K562 (cell line): ENCODE results near the gene DLGAP1. TPM values are rescaled to one million over a fixed set of nuclear protein-coding genes. Genes with fewer than 3 reads are reported as not detected.

Experiments
- CBFB ChIP-seq: sonication (generic); formaldehyde crosslinking; IDR thresholded peaks from 2 replicates; pipeline ENCODE4 v1.4.0; 2020; ENCODE audit warnings: mild to moderate bottlenecking, missing genetic modification reagents
- DIDO1 ChIP-seq: fragments of 450-650 bp; IDR thresholded peaks from 2 replicates; pipeline ENCODE4 v1.6.1; 2016; ENCODE audit warnings: low read depth, missing biosample characterization, missing genetic modification characterization
- ELK1 ChIP-seq: sonication (generic); formaldehyde crosslinking; IDR thresholded peaks from 2 replicates; pipeline ENCODE4 v1.8.1; 2022; ENCODE audit warnings: missing genetic modification reagents
- HDAC1 ChIP-seq, 2 experiments: fragments of 450-650 bp; IDR thresholded peaks; 2 replicates each; pipeline ENCODE4 v1.6.1; 2016 to 2017; ENCODE audit warnings: inconsistent platforms in 1 of 2, mild to moderate bottlenecking in 1 of 2, moderate library complexity in 1 of 2
- HMG20A ChIP-seq: fragments of 450-650 bp; formaldehyde crosslinking; conservative IDR thresholded peaks from 2 replicates; pipeline ENCODE4 v1.4.0; 2020; ENCODE audit warnings: mild to moderate bottlenecking, mixed read lengths
- ILK ChIP-seq: fragments of 450-650 bp; IDR thresholded peaks from 2 replicates; pipeline ENCODE4 v1.6.1; 2016; ENCODE audit warnings: missing genetic modification characterization, low read depth, mild to moderate bottlenecking, missing compliant biosample characterization, moderate library complexity, borderline replicate concordance
- NCOA2 ChIP-seq, 2 experiments: fragments of 450-650 bp; IDR thresholded peaks; 2 replicates each; pipeline ENCODE4 v1.6.1; 2018; ENCODE audit warnings: mild to moderate bottlenecking in 2 of 2, moderate library complexity in 1 of 2; ENCODE audit not compliant: partially characterized antibody in 2 of 2
- NFIC ChIP-seq: fragments of 450-650 bp; IDR thresholded peaks from 2 replicates; pipeline ENCODE4 v1.6.1; 2017; ENCODE audit warnings: mild to moderate bottlenecking, inconsistent platforms
- NR4A1 ChIP-seq, 2 experiments: fragments of 250-450 bp in 1 of 2; fragments of 450-650 bp in 1 of 2; sonication (Bioruptor Pico) in 1 of 2; IDR thresholded peaks; 2 replicates each; pipeline versions ENCODE4 v1.4.0 to v1.6.1; 2016 to 2020; ENCODE audit warnings: mild to moderate bottlenecking in 2 of 2, missing compliant biosample characterization in 1 of 2, missing genetic modification characterization in 1 of 2, moderate library complexity in 1 of 2
- PHF8 ChIP-seq: fragments of 200-600 bp; sonication (generic); IDR thresholded peaks from 2 replicates; pipeline ENCODE4 v1.6.1; 2012; ENCODE audit warnings: mixed run types, mild to moderate bottlenecking, inconsistent platforms, low read length, moderate library complexity, borderline replicate concordance
- POLR3G ChIP-seq: IDR thresholded peaks from 2 replicates; pipeline ENCODE4 v1.6.1; 2011; ENCODE audit not compliant: insufficient read length, insufficient replicate concordance; ENCODE audit errors: extremely low read depth
- PURB ChIP-seq: sonication (generic); formaldehyde crosslinking; IDR thresholded peaks from 2 replicates; pipeline ENCODE4 v1.9.0; 2021; ENCODE audit warnings: low read depth, mild to moderate bottlenecking, missing genetic modification reagents
- RBBP5 ChIP-seq: fragments of 200-600 bp; sonication (generic); IDR thresholded peaks from 2 replicates; pipeline ENCODE4 v1.6.1; 2012; ENCODE audit warnings: borderline replicate concordance, mild to moderate bottlenecking, low read length, control low read depth, inconsistent platforms; ENCODE audit not compliant: insufficient read depth, poor library complexity, severe bottlenecking
- ZBTB8A ChIP-seq: fragments of 450-650 bp; IDR thresholded peaks from 2 replicates; pipeline ENCODE4 v1.6.1; 2018; ENCODE audit warnings: mild to moderate bottlenecking, moderate library complexity; ENCODE audit not compliant: partially characterized antibody
- ZNF263 ChIP-seq: sonication (generic); formaldehyde crosslinking; IDR thresholded peaks from 2 replicates; pipeline ENCODE4 v1.8.0; 2022; ENCODE audit warnings: mild to moderate bottlenecking, missing genetic modification reagents, borderline replicate concordance
- ZNF384 ChIP-seq: IDR thresholded peaks from 2 replicates; pipeline ENCODE4 v1.6.1; 2012; ENCODE audit warnings: low read depth, low read length, improper control_type of control experiment
- ZNF431 ChIP-seq: sonication (generic); formaldehyde crosslinking; IDR thresholded peaks from 2 replicates; pipeline ENCODE4 v1.8.0; 2022; ENCODE audit warnings: mild to moderate bottlenecking, missing genetic modification reagents
- ZNF695 ChIP-seq: fragments of 450-650 bp; formaldehyde crosslinking; IDR thresholded peaks from 2 replicates; pipeline ENCODE4 v1.4.0; 2020; ENCODE audit warnings: mild to moderate bottlenecking, moderate library complexity
- polyA plus RNA-seq, 8 experiments: library from polyadenylated mRNA; depleted of rRNA in 4 of 8; stranded (reverse) in 5 of 8; unstranded in 3 of 8; fragments of >200 nt; fragmentation: Nextera tagmentation in 2 of 8; fragmentation: Illumina TruSeq in 1 of 8; extraction: Ambion mirVana in 2 of 8; extraction: Trizol in 1 of 8; gene quantifications; 2 replicates each; pipeline versions ENCODE4 v1.2.1 to v1.2.3, GENCODE V29; 2011 to 2014; ENCODE audit warnings: inconsistent platforms in 1 of 8, missing spikeins in 1 of 8
- total RNA-seq, 7 experiments: library from RNA; depleted of rRNA in 6 of 7; stranded (reverse); fragments of >200 nt in 6 of 7; fragmentation: Illumina TruSeq in 2 of 7; extraction: Trizol in 2 of 7; gene quantifications; 2 replicates each; pipeline versions ENCODE4 v1.2.1 to v1.2.3, GENCODE V29; 2011 to 2021; ENCODE audit warnings: low replicate concordance in 1 of 7
- TF ChIP-seq, protein P1 (sequence below): fragments of 250-450 bp; sonication (Bioruptor Pico); IDR thresholded peaks from 2 replicates; pipeline ENCODE4 v1.8.0; 2021; ENCODE audit warnings: borderline replicate concordance, mild to moderate bottlenecking, moderate library complexity; ENCODE audit not compliant: poor library complexity, severe bottlenecking

The DLGAP1 gene
- total and polyA plus RNA-seq, 9 of the 15 experiments (the other 6 are each of a cell fraction or from before 2014, with no cell fraction given) = 0.04 to 0.22 (median 0.08) TPM

DNA sequence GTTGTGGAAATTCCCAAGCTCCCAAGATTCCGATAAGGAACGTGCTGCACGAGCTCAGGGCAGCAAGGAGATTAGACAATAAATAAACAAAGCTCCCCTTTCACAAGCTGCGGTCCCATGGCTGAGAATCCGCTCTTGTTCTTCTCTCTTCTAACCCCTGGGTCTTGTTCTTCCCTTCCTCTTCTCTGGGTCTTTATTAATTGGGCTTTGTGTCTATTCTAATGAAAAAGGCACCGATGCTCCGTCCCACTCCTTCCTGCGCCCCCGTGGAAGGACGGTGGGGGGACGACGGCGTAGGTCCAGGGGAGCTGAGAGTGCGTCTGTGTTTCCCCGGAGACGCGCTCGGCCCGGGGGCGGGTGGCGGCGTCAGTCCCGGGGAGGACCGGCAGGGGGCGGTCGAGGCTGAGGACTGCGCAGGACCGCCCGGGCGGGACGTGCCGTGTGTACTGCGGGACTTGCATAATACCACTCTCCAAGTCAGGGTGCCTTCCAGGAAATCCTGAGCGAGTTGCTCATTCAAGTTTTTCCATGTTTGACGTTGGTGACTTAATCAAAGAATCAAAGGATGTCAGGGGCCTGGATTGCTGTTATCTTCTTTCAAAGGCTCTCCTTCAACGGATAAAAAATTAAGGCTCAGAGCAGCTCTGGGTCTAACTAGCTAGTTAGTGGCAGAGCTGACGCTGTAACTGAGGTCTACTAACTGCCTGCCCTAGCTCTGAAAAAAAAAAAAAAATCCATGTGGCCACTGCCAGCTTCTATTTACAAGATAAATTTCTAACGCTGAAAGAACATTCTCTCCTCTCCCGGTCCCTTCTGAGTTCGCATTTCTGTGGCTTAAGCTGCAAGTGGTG, 683.8 kb downstream of the DLGAP1 start (continued):
- TF ChIP-seq ELK1 (no peak), ZNF263 (no peak), ZBTB8A (no peak), POLR3G (no peak), NCOA2 (IDR thresholded peaks at IDR 0.05; ENCODE audit: partially characterized antibody in 2 of 2) (no peak), CBFB (no peak), RBBP5 (no peak), ZNF384 (0 out of 2 replicates have a peak, but pooled peaks have one; percentile 47), HMG20A (CRISPR knock-in tag) (no peak), ZNF431 (CRISPR knock-in tag) (no peak), HDAC1 (IDR thresholded peaks at IDR 0.05) (no peak), PHF8 (no peak), NR4A1 (CRISPR knock-in tag; IDR thresholded peaks at IDR 0.05) (no peak), NR4A1 (tag; IDR thresholded peaks at IDR 0.05) (no peak), ZNF695 (no peak), DIDO1 (tag) (no peak), ILK (tag) (no peak), PURB (CRISPR knock-in tag) (no peak), NFIC (no peak)
- TF ChIP-seq, protein P1, sequence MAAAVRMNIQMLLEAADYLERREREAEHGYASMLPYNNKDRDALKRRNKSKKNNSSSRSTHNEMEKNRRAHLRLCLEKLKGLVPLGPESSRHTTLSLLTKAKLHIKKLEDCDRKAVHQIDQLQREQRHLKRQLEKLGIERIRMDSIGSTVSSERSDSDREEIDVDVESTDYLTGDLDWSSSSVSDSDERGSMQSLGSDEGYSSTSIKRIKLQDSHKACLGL (CRISPR knock-in tag) = no peak
